Measurements from ENCODE around the gene PGBD1.

The PGBD1 gene

GRCh38 chr6:28334286-28335039 lies 53.1 kb downstream of the PGBD1 start:
- no peak overlapping the region for H3K27ac ChIP-seq (ENCODE audit: low read depth, low read length, poor library complexity, severe bottlenecking)
- H3K9me2 ChIP-seq (ENCODE audit: low read depth, low read length): no peaks in the 10 kb centered on the region
- no peaks in the 10 kb centered on the region for H3F3A ChIP-seq (ENCODE audit: insufficient read depth, low read length)
- H3K27me3 ChIP-seq (ENCODE audit: insufficient read depth, low read length): no peaks in the 10 kb centered on the region
- H3K9ac ChIP-seq (ENCODE audit: low read length): no peak overlapping the region
- H2AFZ ChIP-seq (ENCODE audit: low read length): no peak overlapping the region
- no peaks in the 10 kb centered on the region for H3K36me3 ChIP-seq (ENCODE audit: insufficient read depth, low read length)
- peaks cover 40% of the 10 kb centered on the region for H3K4me1 ChIP-seq (ENCODE audit: insufficient read depth, low read length, severe bottlenecking)
- H3K4me3 ChIP-seq (ENCODE audit: low read depth, low read length, poor library complexity, severe bottlenecking): peak overlapping the region; percentile 76
- no peak overlapping the region for H3K4me2 ChIP-seq (ENCODE audit: low read length)
- H3K79me2 ChIP-seq (ENCODE audit: insufficient read depth, low read length): no peaks in the 10 kb centered on the region
- no peak for TF ChIP-seq EZH2 (IDR thresholded peaks at IDR 0.05; ENCODE audit: borderline replicate concordance, low read length)
- no peak for TF ChIP-seq CTCF (IDR thresholded peaks at IDR 0.05; ENCODE audit: low read length)
- H4K20me1 ChIP-seq (ENCODE audit: insufficient read depth, low read length): no peaks in the 10 kb centered on the region
- no peaks in the 10 kb centered on the region for H3K9me3 ChIP-seq (ENCODE audit: low read length)

DNA sequence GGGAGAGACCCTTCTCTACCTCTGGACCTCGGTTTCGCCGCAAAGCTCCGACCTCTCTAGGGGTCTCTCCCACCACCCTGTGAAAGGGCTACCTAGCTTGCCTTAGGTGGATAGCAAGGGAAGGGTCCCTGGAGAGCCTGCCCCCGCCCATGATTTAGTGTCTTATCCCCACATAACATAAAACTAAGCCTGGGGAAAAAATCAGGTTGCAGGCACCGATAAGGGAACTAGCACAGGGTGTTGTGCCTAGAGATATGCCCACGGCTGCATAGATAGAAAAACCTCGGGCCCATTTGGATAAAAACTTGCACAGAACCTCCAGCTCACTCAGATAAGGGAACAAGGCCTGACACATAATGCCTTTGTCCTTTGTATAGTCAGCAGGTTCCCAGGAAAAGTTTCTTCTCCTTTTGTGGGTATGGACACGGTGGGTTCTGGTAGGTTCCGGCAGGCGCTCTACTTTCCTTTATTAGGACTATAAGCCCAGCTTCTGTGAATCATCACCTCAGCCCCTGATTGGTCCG lies 53.7 kb downstream of the PGBD1 start:
- no peaks in the 10 kb centered on the region for H3F3A ChIP-seq (ENCODE audit: insufficient read depth, low read length)
- H3K9ac ChIP-seq (ENCODE audit: low read length): no peak overlapping the region; the same call in 1 of the 2 replicates
- no peak overlapping the region for H2AFZ ChIP-seq (ENCODE audit: low read length)
- peaks cover 6% of the 10 kb centered on the region; the same call in 1 of the 2 replicates for H3K9me3 ChIP-seq (ENCODE audit: low read length)
- no peaks in the 10 kb centered on the region for H3K9me2 ChIP-seq (ENCODE audit: low read depth, low read length)
- no peaks in the 10 kb centered on the region for H3K36me3 ChIP-seq (ENCODE audit: insufficient read depth, low read length)
- peak overlapping the region; percentile 90 for H3K27ac ChIP-seq (ENCODE audit: low read depth, low read length, poor library complexity, severe bottlenecking)
- peaks cover 40% of the 10 kb centered on the region for H3K4me1 ChIP-seq (ENCODE audit: insufficient read depth, low read length, severe bottlenecking)
- H3K27me3 ChIP-seq (ENCODE audit: insufficient read depth, low read length): no peaks in the 10 kb centered on the region
- TF ChIP-seq EZH2 (IDR thresholded peaks at IDR 0.05; ENCODE audit: borderline replicate concordance, low read length): no peak
- H3K79me2 ChIP-seq (ENCODE audit: insufficient read depth, low read length): no peaks in the 10 kb centered on the region
- H4K20me1 ChIP-seq (ENCODE audit: insufficient read depth, low read length): no peaks in the 10 kb centered on the region
- peak overlapping the region; percentile 76 for H3K4me3 ChIP-seq (ENCODE audit: low read depth, low read length, poor library complexity, severe bottlenecking)
- H3K4me2 ChIP-seq (ENCODE audit: low read length): peak overlapping the region; percentile 91

DNA sequence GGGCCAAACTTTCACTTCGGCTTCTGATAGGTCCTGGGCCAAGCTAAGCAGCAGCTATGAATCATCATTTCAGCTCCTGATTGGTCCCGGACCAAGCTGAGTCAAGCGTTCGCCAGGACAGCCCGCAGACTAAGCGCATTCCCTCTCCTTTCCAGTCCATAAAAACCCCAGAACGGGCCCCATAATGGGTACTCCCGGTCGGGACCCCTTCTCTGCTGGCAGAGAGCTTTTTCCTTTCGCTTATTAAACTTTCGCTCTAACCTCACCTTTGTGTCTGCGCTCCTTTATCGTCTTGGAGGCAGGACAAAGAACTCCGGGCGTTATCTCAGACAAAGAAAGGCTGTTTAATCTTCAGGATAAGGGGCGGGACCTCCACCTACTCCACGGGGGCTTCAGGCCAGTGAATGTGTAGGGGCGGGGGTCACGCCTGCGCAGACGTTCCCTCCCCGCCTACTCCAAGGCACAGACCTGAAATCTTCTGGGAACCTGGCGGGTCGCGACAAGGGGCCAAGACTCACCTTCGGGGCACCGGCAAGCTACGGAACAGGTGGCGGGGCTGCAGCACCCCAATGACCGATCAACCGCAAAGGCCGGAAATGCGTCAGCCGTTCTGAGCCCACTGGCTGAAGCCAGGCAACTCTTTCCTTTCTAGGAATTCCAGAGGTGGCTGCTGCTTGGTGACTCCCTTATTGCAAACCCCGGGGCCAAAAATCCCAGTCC lies 54.4 kb downstream of the PGBD1 start, which contains the start of gene ZSCAN31:
Gene ZSCAN31 (minus strand): TSS at position 585 of the 720 bp plus-strand sequence. CDS start 6,465 bp downstream, outside the sequence.
- H3K9ac ChIP-seq (ENCODE audit: low read length): peak within 1 kb of the TSS; percentile 68
- H3K4me1 ChIP-seq (ENCODE audit: insufficient read depth, low read length, severe bottlenecking): peaks cover 40% of the 10 kb centered on the region
- H3K9me3 ChIP-seq (ENCODE audit: low read length): peaks cover 6% of the 10 kb centered on the region; the same call in 1 of the 2 replicates
- TF ChIP-seq CTCF (IDR thresholded peaks at IDR 0.05; ENCODE audit: low read length) (no peak), EZH2 (IDR thresholded peaks at IDR 0.05; ENCODE audit: borderline replicate concordance, low read length) (no peak)
- no peaks in the 10 kb centered on the region for H3F3A ChIP-seq (ENCODE audit: insufficient read depth, low read length)
- peak within 1 kb of the TSS; percentile 91 for H3K4me2 ChIP-seq (ENCODE audit: low read length)
- peak within 1 kb of the TSS; percentile 90 for H3K27ac ChIP-seq (ENCODE audit: low read depth, low read length, poor library complexity, severe bottlenecking)
- H3K9me2 ChIP-seq (ENCODE audit: low read depth, low read length): no peaks in the 10 kb centered on the region
- H3K79me2 ChIP-seq (ENCODE audit: insufficient read depth, low read length): no peaks in the 10 kb centered on the region
- no peaks in the 10 kb centered on the region for H3K27me3 ChIP-seq (ENCODE audit: insufficient read depth, low read length)
- peak within 1 kb of the TSS; percentile 77 for H2AFZ ChIP-seq (ENCODE audit: low read length)
- peak within 1 kb of the TSS; percentile 76 for H3K4me3 ChIP-seq (ENCODE audit: low read depth, low read length, poor library complexity, severe bottlenecking)
- H3K36me3 ChIP-seq (ENCODE audit: insufficient read depth, low read length): no peaks in the 10 kb centered on the region
- no peaks in the 10 kb centered on the region for H4K20me1 ChIP-seq (ENCODE audit: insufficient read depth, low read length)

Measured in OCI-LY1 (cell line).